Erythroblast (primary cell): ENCODE measurements around the gene HGF.

Experiments
- GATA1 ChIP-seq: IDR thresholded peaks from 2 replicates; pipeline ENCODE4 v1.6.1; 2011; ENCODE audit warnings: low read depth, mild to moderate bottlenecking, control low read depth, low read length, moderate library complexity
- POLR2A ChIP-seq: IDR thresholded peaks from 2 replicates; pipeline ENCODE4 v1.6.1; 2011; ENCODE audit warnings: mild to moderate bottlenecking, low read length

DNA sequence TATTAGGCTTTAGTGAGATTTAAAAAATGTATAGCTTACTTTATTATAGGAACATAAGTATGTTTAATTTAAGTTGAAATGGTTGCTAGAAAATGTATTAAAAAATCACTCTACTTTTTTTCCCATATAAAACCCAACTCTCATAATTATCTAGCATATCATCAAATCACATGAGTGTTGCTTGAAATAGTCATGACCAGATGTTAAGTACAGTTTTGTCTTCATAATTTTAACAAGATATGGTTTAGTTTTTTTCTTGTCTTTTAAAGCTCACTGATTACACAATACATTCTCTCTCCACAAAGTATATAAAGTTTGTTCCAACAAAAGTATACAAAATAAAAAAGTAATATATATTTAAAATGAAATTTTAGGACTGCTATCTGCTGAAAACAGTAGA lies 82.8 kb downstream of the HGF start:
- TF ChIP-seq POLR2A (no peak), GATA1 (no peak)
